ENCODE results near the gene BICD1.

- no peak for TF ChIP-seq GATA2 (IDR thresholded peaks at IDR 0.05; ENCODE audit: low read depth, low read length)
- no peak for TF ChIP-seq GATA3 (IDR thresholded peaks at IDR 0.05; ENCODE audit: low read depth, low read length)
Measured at GRCh38 chr12:32273712-32274111, 167.1 kb downstream of the BICD1 start.
